Cardiac fibroblast (primary cell): ENCODE measurements around the gene TNIK.

Experiments
- DNase-seq, 2 donors: peaks; one replicate each; pipeline versions ENCODE4 v3.0.0 to v3.0.0-alpha.2; 2010; ENCODE audit warnings: low read depth in 2 of 2
- H3K4me3 ChIP-seq, 2 donors: replicated peaks in 1 of 2; 1 replicate in 1 of 2; 2 replicates in 1 of 2; pipeline ENCODE4 v1.5.1; 2011; ENCODE audit warnings: low read depth in 2 of 2, low read length in 2 of 2, mild to moderate bottlenecking in 2 of 2, moderate library complexity in 1 of 2
- CTCF ChIP-seq: IDR thresholded peaks from one replicate; pipeline ENCODE4 v1.5.1; 2011; ENCODE audit warnings: low read depth, mild to moderate bottlenecking, low read length, inconsistent platforms

Gene TNIK

DNA sequence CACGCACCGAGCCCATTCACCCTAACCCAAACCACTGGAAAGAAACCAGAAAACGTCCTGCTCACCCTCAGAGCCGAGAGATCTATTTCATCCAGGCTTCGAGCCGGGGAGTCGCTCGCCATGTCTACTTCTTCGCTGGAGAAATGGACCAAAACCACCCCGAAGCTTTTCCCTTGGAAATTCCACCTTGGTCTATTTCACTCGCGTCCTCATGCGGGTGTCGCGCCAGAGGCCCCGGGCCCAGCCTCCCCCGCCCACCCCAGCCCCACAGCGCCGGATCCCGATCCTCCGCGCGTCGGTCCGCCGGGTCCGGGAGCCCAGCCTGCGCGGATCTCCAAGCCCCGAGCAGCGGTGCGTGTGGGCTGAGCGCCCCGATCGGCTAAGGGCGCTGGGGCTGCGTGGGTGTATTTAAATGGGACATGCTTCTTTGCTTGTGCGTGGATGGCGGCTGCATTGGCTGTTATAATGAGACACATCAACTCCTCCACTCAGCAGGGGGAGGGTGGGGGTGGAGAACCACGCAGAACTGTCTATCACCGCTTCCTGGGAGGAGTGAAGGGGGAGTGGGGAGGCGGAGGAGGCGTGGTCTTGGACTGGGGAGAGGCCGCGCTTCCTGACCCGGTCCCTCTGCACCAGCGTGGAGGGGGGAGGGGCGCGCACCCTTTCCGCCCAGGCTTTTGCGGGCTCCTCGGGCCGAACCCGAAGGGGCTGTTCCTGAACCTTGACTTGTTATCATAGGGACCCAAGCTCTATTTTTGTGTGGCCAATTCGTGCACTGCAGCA lies at the start of gene TNIK:
Gene TNIK (minus strand): TSS at position 464 of the 783 bp plus-strand sequence. CDS start 342 bp downstream, at position 122.
- peak; percentile 25 for TF ChIP-seq CTCF
- peak; percentile 91 to 95 for DNase-seq
- peak within 1 kb of the TSS; percentile 71 to 86 for H3K4me3 ChIP-seq

GRCh38 chr3:171508676-171509075 lies 48.5 kb upstream of the TNIK start:
- no peak overlapping the region for H3K4me3 ChIP-seq
- DNase-seq = no peak
- TF ChIP-seq CTCF = no peak

- DNase-seq = no peak
- no peak overlapping the region for H3K4me3 ChIP-seq
- TF ChIP-seq CTCF = no peak
These were observed 48.0 kb upstream of the TNIK start for GRCh38 chr3:171508206-171508605.

DNA sequence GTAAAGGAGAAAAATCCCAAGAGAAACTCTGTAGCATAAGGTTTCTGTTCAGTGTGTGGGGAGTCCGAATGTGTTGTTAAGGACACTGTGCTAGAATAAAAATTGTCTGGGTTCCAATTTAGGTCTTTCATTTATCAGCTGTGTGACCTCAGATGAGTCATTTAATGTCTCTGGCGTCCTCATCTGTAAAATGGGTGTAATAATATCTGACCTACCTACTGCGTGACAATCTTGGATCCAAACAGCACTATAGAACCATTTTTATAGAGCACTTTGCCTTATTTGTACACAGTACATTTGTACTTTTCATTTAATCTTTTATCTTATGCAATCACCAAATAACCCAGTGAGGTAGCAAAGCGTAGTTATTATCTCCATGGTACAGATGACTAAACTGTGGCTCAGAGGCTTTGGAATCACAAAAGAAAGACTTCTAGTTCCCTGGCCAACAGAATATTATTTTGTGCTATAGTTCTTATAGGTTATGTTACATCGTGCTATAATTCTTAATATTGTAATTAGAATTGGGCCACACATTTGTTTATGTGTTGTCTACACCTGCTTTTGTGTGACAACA lies 46.6 kb upstream of the TNIK start:
- no peak overlapping the region for H3K4me3 ChIP-seq
- no peak for TF ChIP-seq CTCF
- peak in 1 of 2 donors; percentile 76 for DNase-seq

DNA sequence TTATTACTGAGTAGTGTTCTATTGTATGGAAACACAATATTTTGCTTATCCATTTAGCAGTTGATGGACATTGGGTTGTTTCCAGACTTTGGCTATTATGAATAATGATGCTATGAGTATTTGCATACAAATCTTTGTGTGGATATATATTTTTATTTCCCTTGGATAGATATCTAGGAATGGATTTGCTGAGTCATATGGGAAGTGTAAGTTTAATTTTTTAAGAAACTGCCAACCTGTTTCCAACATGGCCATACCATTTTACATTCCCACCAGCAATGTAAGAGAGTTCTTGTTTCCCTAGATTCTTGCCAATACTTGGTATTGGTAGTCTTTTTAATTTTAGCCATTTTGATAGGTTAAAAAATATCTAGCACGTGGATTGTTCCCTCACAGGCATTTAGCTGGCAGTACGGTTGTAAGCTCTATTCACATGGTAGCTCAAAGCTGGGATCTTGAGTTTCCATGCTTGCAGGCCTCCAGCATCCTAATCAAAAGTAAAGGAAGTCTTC lies 45.7 kb upstream of the TNIK start:
- H3K4me3 ChIP-seq = no peak overlapping the region
- TF ChIP-seq CTCF = no peak
- DNase-seq = no peak

GRCh38 chr3:171504376-171504775 lies 44.2 kb upstream of the TNIK start:
- no peak for DNase-seq
- no peak for TF ChIP-seq CTCF
- no peak overlapping the region for H3K4me3 ChIP-seq
